GM19455 (cell line): ENCODE data around the gene CELF5.
"Not testable (repeated sequence)": the region's sequence is repeated elsewhere in the genome, so short reads cannot be mapped to it uniquely, and the experiment has no call there.

Experiments
- ATAC-seq: cut with Tn5 transposase; IDR thresholded peaks from one replicate; pipeline ENCODE4 v1.9.1; 2021; ENCODE audit not compliant: unreplicated experiment

Gene CELF5

DNA sequence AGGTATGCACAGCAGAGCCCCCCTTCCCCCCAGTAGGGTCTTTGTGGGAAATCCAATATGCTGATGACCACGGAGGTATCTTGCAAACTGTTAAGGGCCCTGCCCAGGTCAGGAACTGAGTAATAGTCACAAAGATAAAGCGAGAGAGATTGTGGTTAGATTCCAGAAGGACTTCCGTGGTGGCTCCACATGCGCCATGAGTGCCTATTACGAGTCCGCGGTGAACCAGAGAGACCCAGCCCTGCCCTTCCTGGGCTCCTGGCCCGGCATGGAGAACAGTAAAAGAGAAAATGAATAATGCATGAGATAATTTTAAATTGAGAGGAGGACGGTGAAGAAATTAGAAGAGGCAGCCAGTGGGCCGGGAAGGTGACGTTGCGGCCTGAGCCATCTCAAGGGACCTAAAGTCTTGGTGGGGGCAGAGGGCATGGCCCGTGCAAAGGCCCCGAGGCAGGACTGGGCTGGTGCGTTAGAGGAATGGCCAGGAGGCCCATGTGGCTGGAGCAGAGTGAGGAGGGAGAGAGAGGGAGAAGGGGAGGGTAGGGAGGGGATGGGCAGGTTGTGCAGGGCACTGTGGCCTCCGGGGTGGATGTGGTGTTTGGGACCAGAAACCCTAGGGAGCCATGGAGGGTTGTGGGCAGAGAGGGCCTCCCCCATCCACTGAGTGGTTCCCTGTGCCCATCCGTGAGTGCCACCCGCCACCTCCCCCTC, 95.3 kb downstream of the CELF5 start:
- ATAC-seq: no peak

GRCh38 chr19:3320354-3320670, 95.9 kb downstream of the CELF5 start:
- no peak for ATAC-seq

DNA sequence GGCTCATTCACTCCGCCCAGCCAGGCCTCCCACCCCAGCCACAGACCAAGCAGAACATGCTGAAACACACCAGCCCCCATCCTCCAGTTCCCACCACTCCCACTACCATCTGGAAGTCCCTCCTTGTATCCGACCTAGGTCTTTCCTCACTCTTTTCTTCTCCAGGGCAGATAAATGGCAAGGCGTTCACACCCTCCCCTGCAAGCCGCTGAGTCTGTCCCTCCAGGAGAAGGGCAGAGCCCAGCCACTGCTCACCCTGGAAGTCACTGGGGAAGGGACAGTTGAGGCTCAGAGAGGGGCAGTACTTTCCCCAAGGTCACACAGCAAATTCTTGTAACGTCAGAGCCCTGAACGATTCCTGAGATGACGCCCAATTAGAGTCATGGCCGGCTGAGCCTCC, 96.4 kb downstream of the CELF5 start:
- no peak for ATAC-seq

DNA sequence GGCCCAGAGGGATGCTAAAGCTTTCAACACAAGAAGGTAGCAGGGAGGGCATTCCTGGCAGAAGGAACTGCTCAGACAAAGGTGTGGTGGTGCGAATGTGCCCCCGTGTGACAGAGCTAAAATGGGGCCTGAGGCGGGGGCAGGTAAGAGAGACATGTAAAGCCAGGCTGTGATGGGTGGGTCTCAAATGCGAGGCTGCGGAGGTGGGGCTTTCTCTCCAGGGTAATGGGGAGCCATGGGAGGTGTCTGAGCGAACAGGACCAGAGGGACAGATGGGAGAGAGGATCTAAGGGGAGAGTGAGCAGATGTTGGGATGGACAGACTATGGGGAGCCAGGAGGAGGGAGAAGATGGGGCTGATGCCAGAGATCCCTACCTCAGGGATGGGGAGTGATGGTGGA, 97.2 kb downstream of the CELF5 start:
- no peak for ATAC-seq

GRCh38 chr19:3322199-3322978, 97.9 kb downstream of the CELF5 start:
- ATAC-seq: no peak

DNA sequence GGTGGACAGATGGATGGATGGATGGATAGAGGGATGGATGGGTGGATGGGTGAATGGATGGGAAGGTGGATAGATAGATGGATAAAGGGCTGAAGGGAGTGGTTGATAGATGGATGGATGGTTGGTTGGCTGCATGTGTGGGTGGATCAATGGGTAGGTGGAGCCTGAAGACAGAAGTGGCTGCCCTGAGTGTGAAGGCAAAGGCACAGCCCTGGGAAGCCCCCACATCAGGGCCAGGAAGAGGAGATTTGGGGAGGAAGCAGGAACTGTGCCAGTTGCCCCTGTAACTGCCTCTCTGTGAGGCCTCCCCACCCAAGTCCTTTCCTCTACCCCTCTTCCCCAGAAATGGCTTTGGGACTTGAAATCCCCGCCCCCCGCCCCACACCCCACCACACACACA, 98.6 kb downstream of the CELF5 start:
- ATAC-seq: no peak

GRCh38 chr19:3323658-3324057, 99.2 kb downstream of the CELF5 start:
- no peak for ATAC-seq

- ATAC-seq: no peak
Measured at GRCh38 chr19:3324405-3324856, 100.0 kb downstream of the CELF5 start.

- no peak for ATAC-seq
Measured at GRCh38 chr19:3325451-3325850, 101.0 kb downstream of the CELF5 start.

DNA sequence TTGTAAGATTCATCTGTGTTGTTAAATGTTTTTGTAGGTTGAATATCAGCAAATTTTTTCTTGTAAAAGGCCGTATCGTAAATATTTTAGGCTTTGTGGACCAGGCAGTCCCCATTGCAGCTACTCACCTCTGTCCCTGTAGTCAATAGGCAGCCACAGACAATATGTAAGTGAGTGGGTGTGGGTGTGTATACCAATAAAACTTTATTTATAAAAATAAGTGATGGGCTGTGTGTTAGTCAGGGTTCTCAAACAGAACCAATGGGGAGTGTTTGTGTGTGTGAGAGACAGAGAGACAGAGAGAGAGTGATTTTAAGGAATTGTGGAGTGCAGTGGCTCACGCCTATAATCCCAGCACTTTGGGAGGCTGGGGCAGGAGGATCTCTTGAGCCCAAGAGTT, 104.3 kb downstream of the CELF5 start:
- ATAC-seq: no peak

GRCh38 chr19:3330047-3330446, 105.6 kb downstream of the CELF5 start:
- no peak for ATAC-seq

GRCh38 chr19:3332232-3332631, 107.8 kb downstream of the CELF5 start:
- ATAC-seq: not testable (repeated sequence)

DNA sequence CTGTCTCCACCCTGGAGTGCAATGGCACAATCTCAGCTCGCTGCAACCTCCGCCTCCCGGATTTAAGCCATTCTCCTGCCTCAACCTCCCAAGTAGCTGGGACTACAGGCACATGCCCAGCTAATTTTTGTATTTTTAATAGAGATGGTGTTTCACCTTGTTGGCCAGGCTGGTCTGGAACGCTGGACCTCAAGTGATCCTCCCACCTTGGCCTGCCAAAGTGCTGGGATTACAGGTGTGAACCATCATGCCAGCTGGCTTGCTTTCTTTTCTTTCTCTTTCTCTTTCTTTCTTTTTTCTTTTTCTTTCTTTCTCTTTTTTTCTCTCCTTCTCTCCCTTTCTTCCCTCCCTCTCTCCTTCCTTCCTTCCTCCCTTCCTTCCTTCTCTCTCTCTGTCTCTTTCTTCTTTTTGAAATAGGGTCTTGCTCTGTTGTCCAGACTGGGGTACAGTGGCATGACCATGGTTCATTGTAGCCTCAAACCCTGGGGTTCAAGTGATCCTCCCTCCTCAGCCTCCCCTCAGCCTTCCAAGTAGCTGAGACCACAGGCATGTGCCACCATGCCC, 108.6 kb downstream of the CELF5 start:
- ATAC-seq: no peak

DNA sequence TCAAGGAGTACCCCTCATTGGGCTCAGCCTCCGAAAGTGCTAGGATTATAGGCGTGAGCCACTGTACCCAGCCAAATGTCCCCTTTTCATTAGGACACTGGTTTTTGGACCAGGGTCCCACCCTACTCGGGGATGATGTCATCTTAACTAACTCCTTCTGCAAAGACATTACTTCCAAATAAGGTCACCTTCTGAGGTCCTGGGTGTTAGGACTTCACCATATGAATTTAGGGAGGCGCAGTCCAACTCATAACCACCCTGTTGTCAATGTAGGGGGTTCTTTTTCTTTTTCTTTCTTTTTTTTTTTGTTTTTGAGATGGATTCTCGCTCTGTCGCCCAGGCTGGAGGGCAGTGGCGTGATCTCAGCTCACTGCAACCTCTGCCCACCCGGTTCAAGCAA, 109.2 kb downstream of the CELF5 start:
- no peak for ATAC-seq

GRCh38 chr19:3334749-3335430, 110.4 kb downstream of the CELF5 start:
- ATAC-seq: not testable (repeated sequence)

DNA sequence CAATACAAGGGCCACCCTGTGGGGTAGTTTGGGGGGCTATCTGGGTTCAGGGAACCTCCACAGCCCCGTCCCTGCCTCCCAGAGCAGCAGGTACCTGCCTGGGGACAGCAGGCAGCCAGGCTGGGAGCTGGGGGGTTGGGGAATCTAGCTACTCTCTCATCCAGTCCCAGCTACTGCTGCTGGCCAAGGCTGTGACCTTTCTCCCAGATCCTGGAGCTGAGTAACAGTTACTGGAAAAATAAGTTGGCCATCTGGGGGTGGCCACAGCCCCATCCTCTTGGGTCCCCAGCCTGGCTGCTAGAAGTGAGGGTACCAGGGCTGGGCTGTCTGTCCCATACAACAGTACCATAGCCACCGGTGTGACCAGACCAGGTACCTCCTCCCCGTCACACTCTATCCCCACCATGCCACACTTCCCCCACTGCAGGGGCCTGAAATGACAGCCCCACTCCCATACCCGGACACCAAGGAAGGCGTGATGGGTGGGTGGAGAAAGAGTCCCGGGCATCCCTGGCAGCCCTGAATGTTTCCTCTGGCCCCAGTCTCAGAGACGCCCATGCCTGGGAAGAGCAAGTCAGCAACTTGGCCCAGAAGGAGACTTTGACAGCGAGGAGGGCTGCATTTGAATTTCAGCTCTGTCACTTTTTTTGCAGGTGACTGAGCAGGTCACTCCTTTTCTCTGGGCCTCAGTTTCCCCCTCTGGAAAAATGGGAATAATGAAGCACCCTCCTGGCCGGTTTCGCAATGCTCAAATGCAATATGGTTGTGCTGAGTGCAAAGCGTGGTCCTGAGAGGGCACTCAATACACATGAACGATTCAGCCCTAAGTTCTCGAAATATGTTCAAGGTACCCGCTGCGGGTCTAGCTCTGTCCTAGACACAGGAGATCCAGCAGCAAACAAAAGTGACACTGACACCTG, 111.2 kb downstream of the CELF5 start:
- ATAC-seq: no peak

DNA sequence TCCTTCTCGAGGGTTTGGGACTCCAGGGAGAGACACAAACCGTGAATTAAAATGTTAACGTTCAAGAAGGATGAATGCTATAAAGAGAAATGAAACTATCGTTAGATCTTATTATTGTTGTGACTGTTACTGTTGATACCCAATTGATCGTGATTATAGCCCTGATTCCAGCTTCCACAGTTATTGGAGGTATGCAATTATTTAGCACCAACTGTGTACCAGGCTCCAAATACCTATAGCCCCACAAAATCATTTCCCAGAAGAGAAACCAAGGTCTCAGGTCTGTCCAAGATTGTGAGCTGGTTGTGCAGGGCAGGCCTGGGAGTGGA, 111.9 kb downstream of the CELF5 start:
- no peak for ATAC-seq

DNA sequence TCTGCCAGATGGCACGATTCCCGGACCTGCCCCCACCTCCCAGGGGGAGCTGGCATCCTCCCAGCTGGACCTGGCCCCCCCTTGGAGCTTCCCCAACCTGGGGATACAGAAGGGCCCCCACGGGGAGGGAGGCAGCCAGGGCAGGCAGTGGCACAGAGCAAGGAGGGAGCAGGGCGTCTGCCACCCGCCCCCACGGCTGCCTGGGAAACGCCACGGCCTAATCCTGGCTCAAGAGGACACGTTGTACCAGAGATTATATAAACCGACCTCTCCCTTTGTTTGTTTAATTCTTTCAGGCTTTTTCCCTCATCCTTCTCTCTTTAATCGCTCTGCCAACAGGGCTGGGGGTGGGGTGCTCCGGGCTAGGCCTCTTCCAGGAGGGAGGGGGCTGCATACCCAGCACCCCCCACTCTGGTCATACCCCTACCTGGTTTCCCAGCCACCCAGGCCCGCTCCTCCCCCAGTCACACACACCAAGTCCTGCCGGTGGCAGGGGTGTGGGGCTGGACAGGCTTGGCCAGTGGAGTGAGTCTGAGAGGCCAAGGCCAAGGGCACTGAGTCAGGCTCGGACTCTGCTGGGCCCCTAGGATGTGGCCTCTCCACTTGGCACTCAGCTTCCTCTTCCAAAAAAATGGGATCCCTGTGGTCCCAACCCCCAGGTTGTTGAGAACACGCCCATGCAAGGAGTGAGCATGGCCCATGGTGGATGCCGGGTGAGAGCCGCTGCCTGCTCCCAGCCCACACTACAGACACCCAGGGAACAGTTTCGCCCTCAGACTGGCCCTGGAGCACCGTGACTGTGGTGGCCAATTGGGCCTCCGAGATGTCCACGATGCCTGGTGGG, 112.4 kb downstream of the CELF5 start:
- ATAC-seq: no peak

DNA sequence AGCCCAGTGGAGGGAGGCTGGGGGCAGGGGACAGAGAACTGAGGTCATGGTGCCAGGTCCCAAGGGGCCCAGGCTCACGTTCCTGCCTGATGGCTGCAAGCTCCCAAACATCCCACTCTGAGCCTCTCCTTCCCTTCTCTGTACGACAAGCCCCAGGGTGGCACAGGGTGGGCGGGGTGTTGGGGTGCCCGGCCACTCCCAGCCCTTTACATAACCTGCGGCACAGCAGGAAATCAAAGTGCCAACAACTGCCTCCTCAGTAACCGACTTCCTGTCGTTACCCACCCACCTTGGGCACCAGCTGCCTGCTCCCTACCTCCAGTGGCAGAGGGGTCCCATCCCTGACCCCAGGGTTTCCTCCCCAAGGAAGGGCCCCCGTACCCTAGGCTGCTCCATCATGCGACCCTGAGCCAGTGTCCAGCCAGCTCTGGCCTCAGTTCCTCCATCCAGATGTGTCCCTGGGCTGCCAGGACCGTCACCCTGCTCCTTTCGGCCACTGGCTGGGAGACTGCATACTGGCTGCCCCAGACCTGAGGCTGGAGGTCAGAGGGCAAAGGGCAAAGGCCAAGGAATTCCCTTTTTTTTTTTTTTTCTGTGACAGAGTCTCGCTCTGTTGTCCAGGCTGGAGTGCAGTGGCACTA, 114.2 kb downstream of the CELF5 start:
- ATAC-seq: no peak
